Measurements from ENCODE around the gene GLRX5. TPM values are rescaled to one million over a fixed set of nuclear protein-coding genes. Genes with fewer than 3 reads are reported as not detected.
"Not testable (repeated sequence)": the region's sequence is repeated elsewhere in the genome, so short reads cannot be mapped to it uniquely, and the experiment has no call there.

The GLRX5 gene
- total RNA-seq, 4 donors from 2014 or later = 5.9 to 40.3 (median 23.7) TPM

GRCh38 chr14:95585953-95586620 lies 51.2 kb downstream of the GLRX5 start:
- no peaks in the 10 kb centered on the region for H3K27me3 ChIP-seq
- no peak for TF ChIP-seq CTCF (IDR thresholded peaks at IDR 0.05)
- TF ChIP-seq POLR2A (IDR thresholded peaks at IDR 0.05) = no peak
- no peak overlapping the region for H3K27ac ChIP-seq
- intact Hi-C loops (cut with DNase I; ENCODE audit: low total_unique reads) = loop anchor here (5.0 kb wide), 1 partner anchor 101 kb away; the partner anchor contains the start of gene TCL1B
- H3K36me3 ChIP-seq = no peaks in the 10 kb centered on the region
- H3K9me3 ChIP-seq = no peaks in the 10 kb centered on the region
- no peak overlapping the region for H3K4me3 ChIP-seq
- no peaks in the 10 kb centered on the region for H3K4me1 ChIP-seq
- DNase-seq = no peak

DNA sequence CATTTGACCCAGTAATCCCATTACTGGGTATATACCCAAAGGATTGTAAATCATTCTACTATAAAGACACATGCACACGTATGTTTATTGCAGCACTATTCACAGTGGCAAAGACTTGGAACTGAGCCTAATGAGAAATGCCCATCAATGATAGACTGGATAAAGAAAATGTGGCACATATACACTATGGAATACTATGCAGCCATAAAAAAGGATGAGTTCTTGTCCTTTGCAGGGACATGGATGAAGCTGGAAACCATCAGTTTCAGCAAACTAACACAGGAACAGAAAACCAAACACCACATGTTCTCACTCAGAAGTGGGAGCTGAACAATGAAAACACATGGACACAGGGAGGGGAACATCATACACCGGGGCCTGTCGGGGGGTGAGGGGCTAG lies 56.3 kb downstream of the GLRX5 start:
- H3K27ac ChIP-seq; intact Hi-C loops (cut with DNase I; ENCODE audit: low total_unique reads); DNase-seq; H3K9me3 ChIP-seq; H3K4me1 ChIP-seq; H3K36me3 ChIP-seq; H3K4me3 ChIP-seq; H3K27me3 ChIP-seq: not testable (repeated sequence)

Small RNA genes within 50 kb of the gene (small RNA-seq; reads per million reads assigned to genes)
- gene SCARNA13 = 4.6 reads per million, percentile 85 among the genes with 10 or more reads in this experiment

Other genes with a start within 250 kb of the GLRX5 start
- 10 to 100 TPM in 2 of 4 donors, 1 to 10 TPM in 2; 5.0 to 55.0 (median 12.4) TPM for gene CLMN, start 215.1 kb upstream of the GLRX5 start, total RNA-seq
- gene SYNE3, start 18.4 kb upstream of the GLRX5 start, total RNA-seq = 10 to 100 TPM in 2 of 4 donors, 1 to 10 TPM in 2; 4.9 to 36.1 (median 15.2) TPM
- under 1 TPM in 1 of 4 donors, not detected in 3; 0.28 TPM for gene TCL1B, start 151.4 kb downstream of the GLRX5 start, total RNA-seq
- gene TCL1A, start 179.1 kb downstream of the GLRX5 start, total RNA-seq = 1 to 10 TPM in 1 of 4 donors, not detected in 3; 2.6 TPM

Data from uterus (tissue), 4 donors.